NB4 (cell line): ENCODE results near the gene NRBP1.

Experiments
- DNase-seq: peaks from one replicate; pipeline ENCODE4 v3.0.0; 2010; ENCODE audit warnings: low read depth
- H3K4me3 ChIP-seq: one replicate; pipeline ENCODE4 v1.5.1; 2011; ENCODE audit warnings: mild to moderate bottlenecking, low read depth, low read length, moderate library complexity
- MYC ChIP-seq: IDR thresholded peaks from 2 replicates; pipeline ENCODE4 v1.6.1; 2011; ENCODE audit warnings: low read depth, low read length
- POLR2A ChIP-seq: IDR thresholded peaks from 2 replicates; pipeline ENCODE4 v1.6.1; 2011; ENCODE audit warnings: mild to moderate bottlenecking; ENCODE audit not compliant: insufficient read length; ENCODE audit errors: extremely low read depth
- TF ChIP-seq, protein P1 (sequence below): IDR thresholded peaks from 2 replicates; pipeline ENCODE4 v1.6.1; 2011; ENCODE audit warnings: low read depth, low read length
- TF ChIP-seq, protein P2 (sequence below): IDR thresholded peaks from one replicate; pipeline ENCODE4 v1.5.1; 2012; ENCODE audit warnings: low read depth, low read length

NRBP1 gene

DNA sequence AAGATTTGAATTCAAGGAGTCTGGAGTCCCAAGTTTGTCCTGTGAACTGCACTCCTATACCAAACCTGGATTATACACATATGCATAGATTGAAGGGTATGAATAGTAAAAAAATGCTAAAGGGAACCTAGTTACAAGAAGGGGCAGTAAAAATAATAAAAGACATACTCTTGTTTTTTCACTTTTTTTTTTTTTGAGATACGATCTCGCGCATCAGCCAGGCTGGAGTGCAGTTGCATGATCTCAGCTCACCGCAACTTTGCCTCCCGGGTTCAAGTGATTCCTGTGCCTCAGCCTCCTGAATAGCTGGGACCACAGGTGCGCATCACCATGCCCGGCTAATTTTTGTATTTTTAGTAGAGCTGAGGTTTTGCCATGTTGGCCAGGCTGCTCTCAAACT lies 36.0 kb downstream of the NRBP1 start:
- TF ChIP-seq, protein P1, sequence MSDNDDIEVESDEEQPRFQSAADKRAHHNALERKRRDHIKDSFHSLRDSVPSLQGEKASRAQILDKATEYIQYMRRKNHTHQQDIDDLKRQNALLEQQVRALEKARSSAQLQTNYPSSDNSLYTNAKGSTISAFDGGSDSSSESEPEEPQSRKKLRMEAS, result no peak
- TF ChIP-seq POLR2A (no peak), MYC (no peak)
- TF ChIP-seq, protein P2, sequence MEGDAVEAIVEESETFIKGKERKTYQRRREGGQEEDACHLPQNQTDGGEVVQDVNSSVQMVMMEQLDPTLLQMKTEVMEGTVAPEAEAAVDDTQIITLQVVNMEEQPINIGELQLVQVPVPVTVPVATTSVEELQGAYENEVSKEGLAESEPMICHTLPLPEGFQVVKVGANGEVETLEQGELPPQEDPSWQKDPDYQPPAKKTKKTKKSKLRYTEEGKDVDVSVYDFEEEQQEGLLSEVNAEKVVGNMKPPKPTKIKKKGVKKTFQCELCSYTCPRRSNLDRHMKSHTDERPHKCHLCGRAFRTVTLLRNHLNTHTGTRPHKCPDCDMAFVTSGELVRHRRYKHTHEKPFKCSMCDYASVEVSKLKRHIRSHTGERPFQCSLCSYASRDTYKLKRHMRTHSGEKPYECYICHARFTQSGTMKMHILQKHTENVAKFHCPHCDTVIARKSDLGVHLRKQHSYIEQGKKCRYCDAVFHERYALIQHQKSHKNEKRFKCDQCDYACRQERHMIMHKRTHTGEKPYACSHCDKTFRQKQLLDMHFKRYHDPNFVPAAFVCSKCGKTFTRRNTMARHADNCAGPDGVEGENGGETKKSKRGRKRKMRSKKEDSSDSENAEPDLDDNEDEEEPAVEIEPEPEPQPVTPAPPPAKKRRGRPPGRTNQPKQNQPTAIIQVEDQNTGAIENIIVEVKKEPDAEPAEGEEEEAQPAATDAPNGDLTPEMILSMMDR, result no peak
- no peak for DNase-seq
- no peak overlapping the region for H3K4me3 ChIP-seq

DNA sequence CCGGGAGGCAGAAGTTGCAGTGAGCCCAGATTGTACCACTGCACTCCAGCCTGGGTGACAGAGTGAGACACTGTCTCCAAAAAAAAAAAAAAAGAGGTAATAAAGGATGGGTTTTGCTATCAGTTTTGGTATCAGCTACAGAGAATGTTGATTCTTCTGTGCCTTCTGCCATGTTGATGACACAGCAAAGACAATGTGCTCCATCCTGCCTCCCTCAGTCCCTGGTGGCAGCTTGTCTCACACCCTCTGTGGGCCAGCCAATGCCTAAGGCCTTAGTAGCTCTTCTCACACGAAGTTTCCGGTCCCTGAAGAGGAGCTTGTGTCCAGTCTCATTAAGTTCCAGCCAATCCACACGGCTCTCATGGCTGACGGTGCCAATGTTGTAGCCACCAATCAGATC lies 43.5 kb downstream of the NRBP1 start:
- TF ChIP-seq POLR2A (no peak), MYC (no peak)
- TF ChIP-seq, protein P1, result no peak
- TF ChIP-seq, protein P2, result no peak
- DNase-seq, result no peak
- H3K4me3 ChIP-seq, result no peak overlapping the region

DNA sequence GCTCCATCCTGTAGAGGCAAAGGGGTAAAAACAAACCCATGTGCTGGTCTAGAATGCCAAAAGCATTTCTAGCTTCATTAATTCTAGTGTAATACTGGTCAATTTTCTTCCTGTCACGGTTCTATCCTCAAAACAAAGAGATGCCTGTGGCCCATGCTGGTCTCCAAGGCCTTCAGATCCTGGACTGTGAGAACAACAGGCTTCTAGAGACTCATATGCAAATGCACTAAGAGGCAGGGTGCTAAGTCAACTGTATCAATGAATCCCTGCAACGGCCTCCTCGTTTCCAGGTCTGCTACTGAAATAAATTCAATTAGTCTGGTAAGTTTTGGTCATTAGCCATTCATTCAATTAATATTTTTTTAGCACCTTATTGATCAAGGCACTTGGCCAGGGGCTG lies 57.1 kb downstream of the NRBP1 start:
- TF ChIP-seq, protein P2, result no peak
- TF ChIP-seq, protein P1, result no peak
- TF ChIP-seq POLR2A (no peak), MYC (no peak)
- DNase-seq, result no peak
- H3K4me3 ChIP-seq, result no peak overlapping the region

DNA sequence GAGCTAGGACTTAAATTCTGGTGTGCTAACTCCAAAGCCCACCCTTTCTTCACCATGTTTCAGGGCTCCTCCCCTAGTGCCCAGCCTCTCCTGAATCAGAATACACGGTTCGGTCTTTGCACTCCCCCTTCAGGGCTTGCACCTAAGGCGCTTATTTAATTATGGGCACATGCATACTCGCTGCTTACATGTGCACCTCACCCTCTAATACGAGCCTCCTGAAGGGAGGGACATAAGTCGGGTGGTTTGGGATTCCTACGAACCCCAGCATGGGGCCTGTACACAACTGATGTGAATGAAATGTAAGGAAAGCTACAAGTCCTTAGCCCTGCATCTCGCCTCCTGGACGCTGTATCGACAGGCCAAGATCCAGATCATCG lies 60.7 kb downstream of the NRBP1 start:
- TF ChIP-seq, protein P1, result no peak
- TF ChIP-seq MYC (no peak), POLR2A (no peak)
- TF ChIP-seq, protein P2, result no peak
- peak; percentile 50 for DNase-seq

DNA sequence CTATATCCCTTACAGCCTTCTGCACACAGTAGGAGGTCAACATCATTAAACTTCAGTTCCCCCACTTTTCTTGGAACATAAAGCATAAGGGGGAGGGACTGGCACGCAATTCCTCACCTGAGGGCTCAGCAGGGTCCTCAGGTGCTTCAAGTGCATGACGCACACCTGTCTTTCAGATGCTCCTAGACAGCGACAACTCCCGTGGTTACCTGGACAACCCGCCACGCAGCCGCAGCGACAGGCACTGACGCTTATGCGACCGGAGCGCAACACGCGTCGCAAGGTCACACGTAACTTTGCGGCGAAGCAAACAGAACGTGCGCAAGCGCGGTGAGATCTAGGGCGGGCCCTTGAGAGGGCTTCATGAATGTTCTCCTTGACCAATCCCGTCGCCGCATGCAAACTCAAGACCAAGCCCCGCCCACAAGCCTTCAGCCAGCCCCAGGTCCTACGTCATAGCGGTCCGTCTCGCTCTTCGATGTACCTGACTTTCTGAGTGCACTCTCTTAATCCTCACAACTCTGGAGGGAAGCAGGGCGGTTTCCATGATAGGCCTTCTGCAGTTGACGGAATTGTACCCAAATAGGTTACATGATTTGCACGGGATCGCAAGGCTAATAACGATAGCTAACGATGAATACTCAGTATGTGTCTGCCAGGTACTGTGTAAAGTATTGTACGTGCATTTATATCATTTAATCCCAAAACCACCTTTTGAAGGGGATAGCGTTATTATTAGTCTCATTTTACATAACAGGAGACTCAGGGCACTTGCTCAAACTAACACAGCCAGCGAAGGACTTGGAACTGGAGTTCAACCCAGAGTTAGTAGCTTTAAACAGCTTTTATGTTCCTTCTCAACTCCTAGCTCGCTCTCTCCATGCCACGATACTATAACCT lies 61.3 kb downstream of the NRBP1 start, which contains the start of gene IFT172:
IFT172 (minus strand) TSS at position 246 of the 900 bp plus-strand sequence; CDS start at position 156, 90 bp downstream.
- peak within 1 kb of the TSS; percentile 96 for H3K4me3 ChIP-seq

More for the DNA sequence above, 60.7 kb downstream of the NRBP1 start:
- peak overlapping the region; percentile 96 for H3K4me3 ChIP-seq

More for the DNA sequence above, 61.3 kb downstream of the NRBP1 start, which contains the start of gene IFT172:
- DNase-seq, result peak; percentile 100
- TF ChIP-seq MYC (peak; percentile 75), POLR2A (peak; percentile 75)
- TF ChIP-seq, protein P1, result peak; percentile 91
- TF ChIP-seq, protein P2, result no peak
